GM18909 (cell line): ENCODE measurements around the gene EDRF1.

Experiments
- ATAC-seq: cut with Tn5 transposase; IDR thresholded peaks from one replicate; pipeline ENCODE4 v1.9.1; 2021; ENCODE audit warnings: mild to moderate bottlenecking; ENCODE audit not compliant: unreplicated experiment, poor library complexity

EDRF1 gene

DNA sequence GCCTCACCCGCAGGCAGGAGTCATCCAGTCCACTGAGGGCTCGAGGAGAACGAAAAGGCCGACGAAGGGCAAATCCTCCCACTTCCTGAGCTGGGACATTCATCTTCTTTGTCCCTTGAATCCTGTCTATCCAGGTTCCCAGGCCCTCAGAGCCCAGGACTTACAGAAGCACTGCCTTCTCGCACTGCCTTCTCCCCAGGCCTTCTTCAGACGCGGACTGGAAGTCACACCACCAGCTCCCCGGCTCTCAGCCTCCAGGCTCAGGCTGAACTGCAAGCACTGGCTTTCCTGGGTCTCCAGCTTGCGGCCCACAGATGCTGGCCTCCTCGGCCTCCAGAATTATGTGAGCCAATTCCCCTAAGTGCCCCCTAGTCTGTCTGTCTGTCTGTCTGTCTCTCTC lies 62.5 kb downstream of the EDRF1 start:
- ATAC-seq, result no peak

DNA sequence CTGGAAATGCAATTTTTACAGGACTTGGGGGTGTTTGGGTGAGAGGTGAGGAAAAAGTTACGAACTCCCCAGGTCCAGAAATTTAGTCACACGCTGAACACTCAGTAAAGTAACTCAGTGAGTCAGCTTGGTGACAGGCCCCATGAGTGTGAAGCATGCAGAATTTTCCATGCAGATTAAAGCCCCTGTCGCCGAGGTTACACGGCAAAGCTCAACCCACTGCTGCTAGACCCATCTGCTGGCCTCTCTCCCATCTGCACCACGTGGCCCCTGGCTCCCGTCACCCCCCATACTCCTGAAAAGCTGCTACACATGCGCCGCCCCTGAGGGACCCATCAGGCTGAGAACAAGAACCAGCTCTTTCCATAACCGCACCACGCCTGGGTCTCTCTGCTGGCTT lies 63.1 kb downstream of the EDRF1 start:
- no peak for ATAC-seq

DNA sequence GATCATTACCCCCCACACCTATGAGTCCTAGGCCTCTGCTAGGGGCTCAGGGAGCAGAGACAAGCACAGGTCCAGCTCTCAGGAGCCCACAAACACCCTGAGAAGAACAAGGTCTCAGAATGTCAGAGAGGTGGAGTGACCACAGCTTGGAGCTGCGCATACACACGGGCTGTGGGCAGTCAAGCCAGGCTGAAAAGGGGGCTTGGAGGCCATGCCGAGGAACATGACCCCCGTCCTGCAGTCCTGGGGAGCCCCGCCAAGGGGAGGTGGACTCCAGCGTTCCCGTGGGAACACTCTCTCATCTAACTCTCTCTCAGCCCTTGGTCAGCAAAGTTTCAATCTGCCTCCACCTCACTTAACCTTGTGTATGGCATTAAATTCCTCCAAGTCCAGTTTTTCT lies 63.9 kb downstream of the EDRF1 start:
- no peak for ATAC-seq

DNA sequence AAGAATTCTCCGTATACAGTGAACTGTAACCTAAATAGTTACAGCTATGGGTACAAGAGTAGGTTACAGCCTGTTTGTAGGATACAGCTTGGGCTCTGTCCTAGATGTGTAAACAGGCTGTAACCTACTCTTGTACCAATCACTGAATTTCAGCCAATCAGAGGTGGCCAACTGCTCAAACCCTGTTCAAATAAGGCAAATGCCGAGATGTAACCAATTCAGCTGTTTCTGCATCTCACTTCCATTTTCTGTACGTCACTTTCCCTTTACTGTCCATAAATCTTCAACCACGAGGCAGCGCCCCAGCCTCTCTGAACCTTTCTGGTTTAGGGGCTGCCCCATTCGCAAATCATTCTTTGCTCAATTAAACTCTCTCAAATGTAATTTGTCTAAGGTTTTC lies 64.4 kb downstream of the EDRF1 start:
- ATAC-seq, result peak; percentile 83

DNA sequence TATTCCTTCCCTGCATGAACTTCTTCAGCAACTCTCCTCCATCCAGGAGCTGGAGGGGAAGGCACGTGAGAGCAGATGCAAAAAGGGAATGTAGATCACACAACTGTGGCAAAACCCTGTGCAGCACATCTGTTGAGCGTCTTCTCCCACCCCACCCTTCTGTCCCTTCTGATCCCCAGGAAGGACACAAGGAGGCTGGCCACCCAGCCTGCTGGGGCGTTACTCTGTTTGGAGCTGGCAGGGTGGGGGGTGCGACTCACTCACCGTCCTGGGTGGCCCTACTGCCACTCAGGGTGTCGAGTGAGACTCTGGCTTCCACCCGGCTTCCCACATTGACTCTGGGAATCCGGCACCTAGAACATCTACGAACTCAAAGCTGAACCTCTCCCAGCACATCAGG lies 66.3 kb downstream of the EDRF1 start:
- no peak for ATAC-seq

DNA sequence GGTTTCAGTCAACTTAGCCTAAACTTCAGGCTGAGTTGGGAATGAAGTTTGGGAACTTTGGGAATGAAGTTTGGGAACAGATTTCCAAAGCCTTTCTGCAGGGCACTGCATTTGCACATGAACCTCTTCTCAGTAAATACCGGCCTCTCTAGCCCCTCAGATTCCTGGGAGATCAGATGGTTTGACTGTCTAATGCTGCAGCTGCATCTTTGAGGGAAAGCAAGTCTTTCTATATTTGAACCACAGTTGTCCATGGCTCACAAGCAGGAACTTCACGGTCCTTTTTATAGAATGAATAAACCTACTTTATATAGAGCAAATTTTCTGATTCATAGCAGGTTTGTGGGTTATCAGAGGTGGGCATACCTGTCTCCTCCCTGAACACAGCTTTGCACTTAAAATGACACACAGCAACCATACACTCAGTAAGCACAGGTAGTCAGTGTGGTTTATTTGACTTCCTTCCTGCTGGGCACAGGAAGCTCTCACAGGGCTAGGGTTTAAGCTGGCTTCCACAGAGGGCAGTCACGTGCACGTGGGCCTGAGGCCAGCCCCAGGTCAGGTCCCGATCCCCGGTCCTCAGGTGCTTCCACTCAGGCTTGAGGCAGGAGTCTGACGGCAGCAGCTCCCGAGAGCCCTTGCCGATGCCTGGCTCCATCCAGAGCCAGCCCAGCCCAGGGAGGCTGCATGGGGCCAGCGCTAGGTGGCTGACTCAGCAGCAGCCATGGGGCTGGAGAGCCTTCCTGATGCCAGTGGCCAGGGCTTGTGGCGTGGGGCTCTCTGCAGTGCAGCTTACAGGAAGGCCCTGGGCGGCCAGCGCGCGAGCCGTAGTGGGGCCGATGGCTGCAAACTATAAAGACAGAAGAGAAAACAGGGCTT lies 68.9 kb downstream of the EDRF1 start:
- no peak for ATAC-seq

DNA sequence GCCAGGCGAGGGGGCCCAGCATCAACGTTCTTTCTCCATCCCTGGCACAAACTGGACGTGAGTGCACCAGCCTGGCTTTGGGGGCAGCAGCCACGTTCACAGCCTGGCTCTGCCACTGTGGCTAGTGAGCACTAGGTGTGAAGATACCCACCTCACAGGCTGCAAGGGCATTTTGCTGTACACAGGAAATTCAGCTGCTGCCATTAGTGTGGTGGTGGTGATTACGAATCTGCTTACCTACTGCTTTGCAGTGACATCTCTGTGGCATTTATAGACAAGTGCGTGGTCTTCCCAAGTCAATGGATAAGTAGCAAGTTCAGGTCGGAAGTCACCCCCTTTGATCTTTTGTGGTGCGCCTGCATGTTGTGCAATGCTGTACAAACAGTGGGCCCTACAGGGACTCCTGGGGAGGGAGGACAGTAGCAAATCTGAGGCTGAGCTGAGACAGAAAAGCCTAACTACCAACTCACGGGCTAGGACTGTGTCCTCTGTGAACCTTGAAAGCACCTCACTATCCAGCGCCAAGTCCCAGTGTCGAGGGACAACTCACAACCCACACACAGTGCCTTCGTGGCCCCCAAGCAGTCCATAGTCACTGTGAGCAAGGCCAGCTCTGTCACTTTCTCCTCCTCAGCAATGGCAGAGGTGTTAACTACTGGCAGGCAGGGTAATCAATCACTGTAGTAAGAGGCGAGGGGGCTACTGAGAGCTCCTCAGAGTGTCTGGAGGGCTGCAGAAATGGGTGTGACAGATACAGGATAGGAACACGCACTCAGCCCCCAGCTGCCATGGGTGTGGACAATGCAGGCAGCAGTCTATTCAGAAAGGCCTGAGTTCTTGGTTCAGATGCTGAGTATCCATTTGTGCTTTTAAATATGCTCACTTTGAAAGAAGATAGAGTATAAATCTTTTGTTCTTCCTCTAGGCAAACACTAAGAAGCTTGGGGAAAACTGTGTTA lies 73.1 kb downstream of the EDRF1 start:
- no peak for ATAC-seq

DNA sequence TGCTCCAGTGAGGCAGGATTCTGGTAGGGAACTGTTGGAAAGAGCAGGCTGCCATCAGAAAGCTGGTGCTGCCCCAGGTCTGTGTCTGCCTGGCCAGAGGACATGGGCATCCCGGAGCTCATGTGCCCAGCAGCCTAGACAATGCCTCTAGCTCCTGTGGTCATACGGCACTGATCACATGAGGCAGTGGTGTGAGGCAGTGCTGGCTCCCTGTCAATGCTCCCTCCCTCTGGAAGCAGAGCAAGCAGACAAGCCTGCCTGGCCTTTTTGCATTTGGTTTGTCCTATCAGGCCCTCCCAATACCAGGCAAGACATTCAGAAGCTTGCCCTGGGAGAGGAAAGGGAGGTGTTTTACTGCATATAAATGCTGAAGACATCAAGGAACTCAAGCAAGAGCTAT lies 75.6 kb downstream of the EDRF1 start:
- ATAC-seq, result no peak

DNA sequence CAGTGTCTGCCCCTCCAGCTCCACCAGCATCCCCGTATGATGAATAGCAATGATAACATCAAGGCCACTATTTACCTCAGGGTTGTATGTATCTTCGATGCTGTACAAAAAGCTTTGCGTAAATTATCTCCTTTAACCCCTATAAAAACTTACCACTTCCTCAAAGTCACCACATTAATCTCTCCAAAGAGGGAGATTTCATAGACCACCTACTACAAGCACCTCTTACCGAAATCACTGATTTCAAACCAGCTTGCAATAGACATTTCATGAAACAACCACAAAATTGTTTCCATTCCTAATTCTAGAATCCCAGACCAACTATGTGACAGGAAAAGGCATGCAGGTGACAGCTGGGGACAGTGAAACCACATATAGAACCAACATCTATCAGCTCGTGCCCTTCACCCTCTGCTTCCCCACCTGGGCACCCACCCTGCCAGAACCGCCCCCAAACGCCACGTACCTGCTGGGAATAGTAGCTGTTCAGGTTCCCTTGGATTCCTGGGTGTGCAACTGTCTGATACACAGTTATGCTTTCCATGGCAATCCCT lies 76.2 kb downstream of the EDRF1 start:
- no peak for ATAC-seq

DNA sequence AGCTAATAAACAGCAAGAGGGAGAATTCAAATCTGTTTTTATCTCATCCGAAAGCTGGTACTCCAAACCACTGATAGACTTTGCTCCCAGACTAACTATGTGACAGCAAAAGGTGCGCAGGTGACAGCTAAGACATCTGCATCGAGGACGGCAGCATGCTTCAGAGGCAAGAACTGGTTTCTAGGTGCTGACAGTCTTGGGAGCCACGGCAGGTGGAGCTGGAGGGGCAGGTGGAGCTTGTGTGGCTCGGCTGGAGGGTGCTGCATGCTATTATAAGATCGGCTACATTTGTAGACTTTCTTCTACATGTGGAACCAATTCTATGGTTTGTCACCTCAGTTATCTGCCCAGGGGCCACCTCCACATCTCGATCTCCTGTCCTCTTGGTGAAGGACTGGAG lies 77.9 kb downstream of the EDRF1 start:
- no peak for ATAC-seq

DNA sequence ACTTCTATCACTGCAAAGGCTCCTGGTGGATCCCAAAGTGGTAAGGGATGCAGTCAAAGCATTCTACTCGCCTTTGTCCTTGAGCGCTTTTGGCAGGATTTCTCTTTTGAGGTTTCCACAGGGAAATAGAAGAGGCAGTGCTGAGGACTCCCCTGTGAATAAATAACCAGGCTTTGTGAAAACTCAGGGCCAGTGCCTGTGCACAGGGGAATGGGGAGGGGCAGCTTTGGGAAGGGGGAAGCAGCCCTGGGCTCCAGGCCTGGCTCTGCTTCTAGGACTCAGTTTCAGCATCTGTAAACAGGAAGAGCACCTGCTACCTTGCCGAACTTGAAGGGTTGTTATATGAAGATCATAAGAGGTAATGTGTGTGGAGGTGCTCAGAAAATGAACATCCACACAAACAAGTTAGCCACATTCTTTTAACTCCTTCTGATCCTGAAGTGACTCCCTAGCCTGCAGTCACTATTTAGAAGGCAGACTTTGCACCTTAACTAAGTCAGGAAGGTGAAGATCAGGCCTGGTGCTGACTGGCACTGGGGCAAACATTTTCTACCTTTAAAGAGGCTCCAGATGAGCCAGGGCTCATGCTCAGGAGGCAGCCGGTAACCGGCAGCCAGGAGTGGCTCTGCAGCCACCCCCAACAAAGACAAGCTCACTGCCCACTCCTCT lies 78.6 kb downstream of the EDRF1 start:
- ATAC-seq, result no peak

DNA sequence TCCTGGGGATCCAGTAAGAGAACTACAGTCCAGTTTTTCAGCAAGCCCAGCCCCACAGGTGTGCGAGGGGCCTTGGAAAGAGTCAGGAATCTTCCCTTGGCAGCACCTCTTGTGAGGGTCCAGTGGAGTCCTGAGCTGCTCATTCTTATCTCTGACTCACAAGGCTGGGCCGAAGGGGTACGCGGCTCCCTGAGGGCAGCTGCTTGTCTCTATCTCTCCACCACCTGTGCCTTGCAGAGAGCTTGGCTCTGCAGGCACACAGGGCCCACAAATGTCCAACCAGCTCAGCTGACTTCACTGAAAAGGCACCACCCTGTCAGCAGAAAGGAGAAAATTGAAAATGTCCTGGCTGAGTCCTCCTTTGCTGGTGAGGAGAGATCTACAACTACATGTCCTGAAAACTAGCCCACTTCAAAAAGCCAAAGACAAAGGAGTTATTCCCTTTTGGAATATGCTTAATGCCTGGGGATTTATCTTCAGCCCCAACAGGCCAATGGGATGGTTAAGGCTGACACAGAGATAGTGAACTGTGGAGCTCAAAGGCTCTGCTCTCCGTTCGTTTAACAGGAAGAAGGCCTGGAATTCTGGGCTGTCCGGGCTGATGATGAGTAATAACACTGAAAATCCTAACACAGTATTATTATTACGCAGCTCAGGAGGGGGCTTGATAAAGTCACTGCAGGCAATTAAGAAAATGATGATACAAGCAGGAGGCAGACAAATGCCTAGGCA lies 80.1 kb downstream of the EDRF1 start:
- ATAC-seq, result no peak

DNA sequence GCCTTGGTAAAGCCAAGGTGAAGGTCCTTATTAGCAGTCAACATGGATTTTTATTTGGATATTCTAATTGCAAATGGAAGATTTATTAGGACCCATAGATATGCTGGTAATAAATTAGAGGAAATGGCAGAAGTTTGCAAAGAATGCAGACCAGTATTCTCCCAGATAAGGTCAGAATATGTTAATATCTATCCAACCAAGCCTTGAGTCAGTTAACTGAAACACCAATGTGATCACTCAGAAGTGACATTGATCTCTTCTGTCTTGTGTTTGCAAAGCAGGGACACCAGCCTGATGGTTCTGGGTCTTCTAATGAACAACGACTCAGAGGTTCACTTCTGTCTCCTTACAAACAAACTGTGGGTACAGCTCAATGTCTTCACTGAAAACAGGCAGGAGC lies 82.1 kb downstream of the EDRF1 start:
- ATAC-seq, result no peak

DNA sequence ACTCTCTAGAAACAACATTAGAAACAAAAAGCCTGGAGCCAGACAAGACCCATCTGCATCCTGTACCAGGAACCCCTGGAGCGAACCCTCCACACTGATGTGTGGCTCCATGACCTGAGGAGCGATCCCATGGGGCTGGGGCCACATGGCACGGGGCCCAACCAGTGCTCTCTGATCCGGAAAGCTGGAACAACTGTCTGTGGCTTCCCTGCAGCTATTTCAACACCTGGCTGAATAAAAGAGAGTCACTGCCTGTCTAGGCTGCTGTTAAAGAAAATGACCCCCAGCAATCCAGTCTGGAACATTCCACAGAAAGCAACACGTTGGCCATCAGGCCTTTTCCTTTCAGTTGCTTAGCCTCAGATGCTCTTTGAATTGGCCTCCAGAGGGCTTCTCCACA lies 82.6 kb downstream of the EDRF1 start:
- ATAC-seq, result no peak

DNA sequence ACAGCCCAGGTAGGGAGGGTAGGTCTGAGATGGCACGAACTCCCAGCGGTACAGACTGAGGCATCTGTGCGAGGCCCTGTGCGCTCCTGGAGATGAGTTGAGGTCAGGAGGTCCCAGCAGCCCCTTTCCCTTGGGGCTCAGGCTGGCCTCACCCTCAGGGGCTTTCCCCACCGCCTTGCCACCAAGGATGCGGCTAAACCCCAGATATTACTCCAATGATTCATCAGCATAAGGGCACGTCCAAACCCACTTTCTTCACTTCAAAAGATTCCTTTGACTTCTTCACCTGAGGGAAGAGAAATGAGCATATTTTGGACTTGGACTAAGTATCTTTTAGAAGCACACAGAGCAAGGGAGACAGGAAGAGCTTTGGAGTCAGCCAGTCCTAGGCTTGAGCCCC lies 83.2 kb downstream of the EDRF1 start:
- no peak for ATAC-seq

DNA sequence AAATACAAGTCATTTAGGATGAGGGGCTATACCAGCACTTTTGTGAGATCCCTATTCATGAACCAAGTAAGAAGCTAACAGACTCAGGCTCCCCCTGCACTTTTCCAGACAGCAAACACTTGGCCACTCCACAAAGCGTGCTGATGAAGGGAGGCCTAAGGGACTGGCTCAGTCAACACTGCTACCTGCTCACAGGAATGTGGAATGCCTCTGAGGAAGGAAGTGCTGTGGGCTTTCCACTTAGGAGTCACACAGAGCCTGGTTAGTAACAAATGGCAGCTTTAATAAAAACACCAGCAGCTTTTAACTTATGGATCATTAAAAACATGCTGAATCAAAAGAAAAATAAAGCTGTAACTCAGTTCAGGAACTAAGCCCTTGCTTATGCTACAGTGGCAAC lies 88.5 kb downstream of the EDRF1 start:
- no peak for ATAC-seq

DNA sequence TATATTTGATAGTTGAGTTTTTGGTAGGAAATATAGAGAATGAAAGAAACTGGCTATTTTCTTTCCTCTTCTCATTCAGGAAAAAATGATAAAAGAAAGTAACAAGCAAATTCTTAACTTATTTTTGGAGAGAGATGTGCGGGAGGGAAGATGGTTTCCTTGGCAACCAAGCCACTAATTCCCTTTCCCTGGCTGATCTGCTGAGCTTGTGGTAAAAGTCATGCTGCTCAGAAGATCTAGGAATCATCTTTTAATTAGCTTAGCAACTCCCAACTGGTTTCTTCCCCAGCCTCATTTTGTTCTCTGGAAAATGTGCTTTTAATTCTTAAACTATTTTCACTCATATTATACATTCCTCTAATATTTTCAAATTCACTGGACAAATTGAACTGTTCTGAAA lies 91.7 kb downstream of the EDRF1 start:
- no peak for ATAC-seq

DNA sequence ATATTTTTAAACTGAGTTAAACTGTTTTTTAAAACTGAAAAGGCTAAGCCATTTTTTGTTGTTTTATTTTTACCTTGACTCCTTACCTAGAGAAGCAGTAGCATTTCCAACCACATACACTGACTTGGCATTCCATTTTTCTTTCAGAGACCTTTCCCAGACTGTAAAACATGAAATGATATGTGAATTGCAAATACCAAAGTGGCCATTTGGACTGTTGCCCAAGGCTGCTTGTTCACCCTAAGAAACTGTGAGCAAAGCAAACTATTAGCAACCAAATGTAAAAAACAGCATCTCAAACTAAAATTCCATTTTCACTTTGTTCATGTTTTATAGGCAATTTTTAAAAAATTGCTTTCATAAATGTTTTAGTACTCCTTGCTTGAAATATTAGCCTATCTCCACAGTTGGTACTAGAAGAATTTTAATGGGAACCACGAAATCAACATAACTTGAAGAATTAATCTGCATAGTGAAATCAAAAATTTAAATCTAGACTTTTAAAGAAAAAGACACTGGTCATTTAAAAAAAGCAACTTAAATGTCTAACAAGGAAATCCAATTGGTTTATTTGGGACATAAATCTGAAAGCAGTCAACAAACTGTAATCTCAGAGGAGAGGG lies 92.7 kb downstream of the EDRF1 start:
- ATAC-seq, result no peak
